GM11168 (cell line): Measurements from ENCODE around the gene FAM110D.

Experiments used
- in situ Hi-C: fragments of 300-500 bp; cut with MboI; formaldehyde crosslinking; loops from one replicate; pipeline ENCODE4 v1.12.0; 2022; ENCODE audit warnings: low sequenced_read_pairs; ENCODE audit not compliant: unreplicated experiment

Gene FAM110D

DNA sequence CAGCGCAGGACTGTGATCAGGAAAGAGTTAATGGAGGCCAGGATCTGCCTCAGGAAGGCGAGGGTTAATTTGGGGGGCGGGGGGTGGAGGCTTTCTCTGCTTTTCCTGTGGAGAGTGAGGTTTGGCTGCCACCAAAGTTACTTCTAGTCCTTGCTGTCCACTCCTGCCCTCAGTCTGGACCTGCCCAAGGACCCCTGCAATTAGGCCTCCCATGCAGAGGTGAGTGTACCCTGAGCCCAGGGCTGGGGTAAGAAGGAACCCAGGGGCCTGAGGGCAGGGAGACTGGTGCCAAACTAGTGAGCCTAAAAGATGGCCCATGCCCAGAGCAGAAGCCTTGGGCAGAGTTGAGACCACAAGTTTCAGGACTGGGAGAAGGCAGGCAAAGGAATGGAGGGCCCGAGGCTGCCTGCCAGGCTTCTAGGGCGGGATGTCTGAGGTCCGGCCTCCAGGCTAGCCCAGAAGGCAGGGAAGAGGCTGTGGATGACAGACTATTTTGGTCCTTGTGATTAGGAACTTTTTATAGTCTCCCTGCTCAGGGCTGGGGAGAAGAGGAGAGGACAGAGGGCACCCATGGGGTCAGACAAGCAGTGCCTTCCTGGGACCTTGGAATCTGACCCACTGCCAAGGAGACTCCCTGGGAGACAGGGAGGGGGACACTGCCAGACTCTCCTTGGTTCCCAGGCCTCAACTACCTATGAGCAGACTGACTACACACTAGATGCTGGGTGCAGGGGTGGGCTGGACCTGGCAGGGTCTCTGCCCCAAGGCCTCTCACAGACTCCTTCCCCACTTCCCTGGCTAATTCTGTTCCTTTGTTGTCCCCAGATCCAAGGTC lies at the start of gene FAM110D:
TSS of gene FAM110D (plus strand) at position 172 of the 835 bp plus-strand sequence. CDS start 2,213 bp downstream, outside the sequence.
- in situ Hi-C loops = no loop called here

DNA sequence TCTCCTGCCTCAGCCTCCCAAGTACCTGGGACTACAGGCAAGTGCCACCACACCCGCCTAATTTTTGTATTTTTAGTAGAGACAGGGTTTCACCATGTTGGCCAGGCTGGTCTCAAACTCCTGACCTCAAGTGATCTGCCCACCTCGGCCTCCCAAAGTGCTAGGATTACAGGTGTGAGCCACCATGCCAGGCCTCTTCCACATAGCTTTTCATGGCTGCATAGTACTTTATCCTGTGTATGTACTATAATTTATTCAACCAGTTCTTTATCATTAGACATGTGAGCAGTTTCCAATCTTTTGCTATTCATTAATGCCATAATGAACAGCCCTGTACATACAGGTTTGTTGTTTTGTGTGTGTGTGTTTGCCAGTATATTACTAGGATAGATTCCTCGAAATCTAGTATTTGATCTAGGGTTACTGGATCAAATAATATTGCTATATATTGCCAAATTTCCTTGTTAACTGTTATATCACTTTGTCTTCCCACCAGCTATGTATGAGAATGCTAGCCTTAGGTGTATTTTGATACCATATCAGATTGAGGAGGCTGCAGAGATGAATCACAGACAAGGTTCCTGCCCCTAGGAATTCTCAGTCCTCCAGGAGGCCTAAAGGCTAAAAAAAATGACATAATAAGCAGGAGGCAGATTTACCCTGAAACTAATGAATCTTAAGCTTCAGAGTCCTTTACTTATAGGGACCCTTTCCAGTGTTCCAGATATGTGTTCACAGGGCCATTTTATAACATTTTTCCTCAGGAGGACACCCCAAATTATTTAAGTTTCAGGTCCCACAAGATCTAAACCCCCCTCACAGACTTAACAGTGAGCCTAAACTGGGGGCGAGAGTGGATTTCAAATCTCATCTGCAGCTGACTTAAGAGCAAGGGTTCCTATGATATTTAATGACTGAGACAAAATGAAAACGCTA lies 49.4 kb upstream of the FAM110D start:
- in situ Hi-C loops = loop anchor here (5.0 kb wide), 1 partner anchor 38 kb away; no protein-coding TSS in a partner anchor

DNA sequence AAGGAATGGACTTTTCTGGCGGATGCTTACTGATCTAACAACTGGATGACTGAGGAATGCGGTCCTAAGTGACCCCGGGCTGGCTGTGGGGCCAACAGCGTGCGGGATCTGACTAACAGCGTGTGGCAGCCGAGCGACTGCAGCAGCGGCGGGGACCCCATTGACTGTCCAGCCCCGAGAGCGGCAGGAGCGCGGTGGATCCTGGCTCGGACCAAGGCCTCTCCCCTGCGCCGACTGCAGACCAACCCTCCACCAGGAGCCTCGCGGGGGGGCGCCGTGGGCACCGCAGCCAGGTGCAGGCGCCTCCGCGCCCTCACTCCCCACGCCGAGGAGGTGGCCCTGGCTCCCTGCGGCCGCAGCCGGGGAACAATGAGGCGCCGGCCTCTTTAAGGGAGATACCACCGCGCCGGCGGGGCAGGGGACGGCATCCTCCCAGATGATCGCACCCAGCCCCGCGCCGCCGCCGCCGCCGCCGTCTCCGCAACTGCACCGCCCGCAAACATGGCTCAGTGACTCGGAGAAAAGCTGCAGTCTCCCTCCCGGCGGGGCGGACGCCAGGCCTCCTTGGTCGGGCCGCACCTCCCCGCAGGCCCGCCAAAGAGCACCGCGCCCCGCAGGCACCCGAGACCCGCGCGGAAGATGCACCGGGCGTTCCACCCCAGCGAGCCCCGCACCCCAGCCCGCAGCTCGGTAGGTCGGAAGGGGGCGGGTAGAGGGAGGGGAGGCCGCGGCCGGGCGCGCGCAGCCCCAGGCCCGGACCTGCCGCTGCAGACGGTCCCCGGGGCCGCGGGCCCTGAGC lies 47.9 kb upstream of the FAM110D start:
- in situ Hi-C loops = no loop called here

DNA sequence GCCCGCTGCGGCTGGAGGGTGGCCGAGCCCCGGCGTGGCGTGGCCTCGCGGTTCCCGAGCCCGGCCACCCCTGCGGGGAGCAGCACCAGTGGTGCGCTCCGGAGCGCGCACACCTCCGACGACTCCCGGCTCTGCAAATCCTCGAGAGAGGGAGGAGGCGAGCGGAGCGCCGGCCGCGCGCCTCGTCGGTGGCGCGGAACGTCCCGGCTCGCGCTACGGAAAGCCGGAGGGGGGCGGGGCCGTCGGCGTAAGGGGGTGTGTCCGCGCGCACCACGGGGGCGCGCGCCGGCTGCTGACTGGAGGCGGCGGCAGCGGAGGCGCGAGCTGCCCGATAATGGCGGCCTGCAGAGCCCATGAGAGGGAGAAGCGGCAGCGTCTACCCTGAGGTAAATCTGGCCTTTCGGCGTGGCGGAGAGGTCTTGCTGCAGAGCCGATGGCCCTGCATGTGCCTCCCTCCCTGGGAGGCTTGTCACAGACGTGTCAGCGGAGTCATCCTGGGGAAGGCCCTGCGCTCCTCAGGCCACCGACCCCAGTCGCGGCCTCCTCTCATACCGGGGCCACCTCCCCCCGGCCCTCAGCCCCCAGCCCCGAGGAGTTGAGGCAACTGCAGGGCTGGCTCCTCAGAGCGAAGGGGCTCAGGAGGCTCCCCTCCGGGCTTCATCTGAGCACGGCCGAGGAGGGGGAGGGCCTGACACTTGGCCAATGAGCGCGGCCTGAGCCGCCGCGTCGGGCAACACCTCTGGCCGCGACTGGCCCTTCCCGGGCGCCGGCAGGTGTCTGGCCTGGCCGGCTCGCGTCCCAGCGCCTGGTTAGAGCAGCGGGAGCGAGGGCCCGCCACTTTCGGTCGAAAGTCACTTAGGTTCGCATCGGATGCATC lies 47.1 kb upstream of the FAM110D start, which contains the start of gene PDIK1L:
TSS of gene PDIK1L (plus strand) at position 295 of the 877 bp plus-strand sequence. CDS start 2,485 bp downstream, outside the sequence.
- in situ Hi-C loops = no loop called here

DNA sequence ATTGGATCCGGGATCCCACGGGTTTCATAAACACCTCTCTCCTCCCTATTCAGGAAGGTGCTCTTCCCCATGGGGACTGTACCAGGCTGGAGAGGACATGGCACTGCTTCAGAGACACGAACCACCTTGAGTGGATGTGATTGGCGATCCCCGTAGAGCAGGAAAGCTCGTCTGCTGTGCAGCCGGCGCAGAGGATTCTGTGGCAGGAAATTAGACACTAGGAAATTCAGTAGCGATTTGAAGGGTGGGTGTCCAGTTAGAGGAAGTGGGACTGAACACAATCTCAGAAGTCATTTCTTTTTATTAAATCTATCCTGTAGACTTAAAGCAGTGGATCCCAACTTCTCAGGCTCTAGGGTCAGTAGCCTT lies 46.5 kb upstream of the FAM110D start:
- in situ Hi-C loops = no loop called here

DNA sequence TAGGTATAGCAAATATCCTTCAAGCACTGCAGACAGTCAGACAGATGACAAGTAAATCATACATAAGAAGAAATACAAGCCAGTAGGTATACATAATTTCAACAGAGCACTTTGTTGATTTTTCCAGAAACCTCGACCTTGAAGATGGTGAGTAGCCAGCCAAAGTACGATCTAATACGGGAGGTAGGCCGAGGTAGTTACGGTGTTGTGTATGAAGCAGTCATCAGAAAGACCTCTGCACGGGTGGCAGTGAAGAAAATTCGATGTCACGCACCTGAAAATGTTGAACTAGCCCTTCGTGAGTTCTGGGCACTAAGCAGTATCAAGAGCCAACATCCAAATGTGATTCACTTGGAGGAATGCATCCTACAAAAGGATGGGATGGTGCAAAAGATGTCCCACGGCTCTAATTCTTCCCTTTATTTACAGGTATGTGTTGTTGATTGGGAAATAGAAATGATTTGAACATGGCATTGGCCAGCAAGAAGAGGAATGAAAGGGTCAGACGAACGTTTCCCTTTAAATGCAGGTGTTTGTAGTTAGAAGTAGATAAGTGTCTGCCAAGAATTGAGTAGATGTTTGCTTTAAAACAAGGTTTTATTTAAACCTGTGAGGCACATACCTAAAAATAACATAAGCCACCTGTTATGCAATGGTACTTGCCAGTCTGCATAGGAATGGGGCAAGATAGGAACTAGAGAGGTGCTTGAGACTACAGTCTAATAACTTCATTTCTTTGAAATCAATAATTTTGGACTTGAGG lies 44.5 kb upstream of the FAM110D start:
- in situ Hi-C loops = no loop called here

DNA sequence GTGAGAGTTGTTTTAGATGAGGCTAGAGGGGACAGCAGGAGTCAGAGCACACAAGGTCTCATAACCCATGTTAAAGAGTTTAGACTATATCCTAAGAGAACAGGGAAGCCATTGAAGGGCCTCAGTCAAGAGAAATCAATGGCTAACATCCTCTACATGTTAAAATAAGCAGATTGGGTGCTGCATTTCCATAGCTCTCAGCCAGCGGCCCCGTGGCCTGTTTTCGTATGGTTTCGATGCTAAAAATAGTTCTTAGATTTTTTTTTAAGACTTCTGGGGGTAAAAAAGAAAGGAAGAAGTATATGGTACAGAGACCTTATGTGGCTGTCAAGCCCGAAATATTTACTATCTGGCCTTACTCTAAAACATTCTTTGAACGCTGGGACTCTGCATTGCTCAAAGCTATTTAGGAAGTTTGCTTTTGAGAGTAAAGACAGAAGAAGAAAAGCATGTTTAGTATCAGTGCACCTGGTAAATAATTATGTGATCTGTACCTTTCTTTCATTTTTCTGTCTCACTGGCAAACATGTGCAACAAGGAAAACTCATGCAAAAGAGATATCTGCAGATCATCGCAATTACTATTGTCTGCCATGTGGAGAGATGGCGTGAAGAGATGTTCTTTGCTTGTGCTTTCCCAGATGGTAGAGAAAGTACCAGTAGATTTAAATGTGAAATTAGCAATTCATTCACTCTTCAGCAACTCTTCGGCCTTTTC lies 38.8 kb upstream of the FAM110D start:
- in situ Hi-C loops = no loop called here

DNA sequence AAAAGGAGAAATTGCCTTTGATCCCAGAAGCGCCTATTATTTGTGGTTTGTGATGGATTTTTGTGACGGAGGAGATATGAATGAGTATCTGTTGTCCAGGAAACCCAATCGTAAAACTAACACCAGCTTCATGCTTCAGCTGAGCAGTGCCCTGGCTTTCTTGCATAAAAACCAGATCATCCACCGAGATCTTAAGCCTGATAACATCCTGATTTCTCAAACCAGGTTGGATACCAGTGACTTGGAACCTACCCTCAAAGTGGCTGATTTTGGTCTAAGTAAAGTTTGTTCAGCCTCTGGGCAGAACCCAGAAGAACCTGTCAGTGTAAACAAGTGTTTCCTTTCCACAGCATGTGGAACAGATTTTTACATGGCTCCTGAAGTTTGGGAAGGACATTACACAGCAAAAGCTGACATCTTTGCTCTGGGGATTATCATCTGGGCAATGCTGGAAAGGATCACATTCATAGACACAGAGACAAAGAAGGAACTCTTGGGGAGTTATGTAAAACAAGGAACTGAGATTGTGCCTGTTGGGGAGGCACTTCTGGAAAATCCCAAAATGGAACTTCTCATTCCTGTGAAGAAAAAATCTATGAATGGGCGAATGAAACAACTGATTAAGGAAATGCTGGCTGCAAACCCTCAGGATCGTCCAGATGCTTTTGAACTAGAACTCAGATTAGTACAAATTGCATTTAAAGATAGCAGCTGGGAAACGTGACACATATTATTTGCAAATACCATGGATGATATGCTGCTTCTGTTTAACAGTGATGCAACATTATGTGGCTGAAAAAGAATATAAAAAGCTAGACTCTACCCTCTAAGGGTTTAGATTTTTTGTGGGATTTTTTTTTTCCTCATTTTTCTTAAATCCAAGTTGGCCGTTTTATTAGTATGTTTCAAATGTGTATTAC lies 36.8 kb upstream of the FAM110D start:
- in situ Hi-C loops = no loop called here

DNA sequence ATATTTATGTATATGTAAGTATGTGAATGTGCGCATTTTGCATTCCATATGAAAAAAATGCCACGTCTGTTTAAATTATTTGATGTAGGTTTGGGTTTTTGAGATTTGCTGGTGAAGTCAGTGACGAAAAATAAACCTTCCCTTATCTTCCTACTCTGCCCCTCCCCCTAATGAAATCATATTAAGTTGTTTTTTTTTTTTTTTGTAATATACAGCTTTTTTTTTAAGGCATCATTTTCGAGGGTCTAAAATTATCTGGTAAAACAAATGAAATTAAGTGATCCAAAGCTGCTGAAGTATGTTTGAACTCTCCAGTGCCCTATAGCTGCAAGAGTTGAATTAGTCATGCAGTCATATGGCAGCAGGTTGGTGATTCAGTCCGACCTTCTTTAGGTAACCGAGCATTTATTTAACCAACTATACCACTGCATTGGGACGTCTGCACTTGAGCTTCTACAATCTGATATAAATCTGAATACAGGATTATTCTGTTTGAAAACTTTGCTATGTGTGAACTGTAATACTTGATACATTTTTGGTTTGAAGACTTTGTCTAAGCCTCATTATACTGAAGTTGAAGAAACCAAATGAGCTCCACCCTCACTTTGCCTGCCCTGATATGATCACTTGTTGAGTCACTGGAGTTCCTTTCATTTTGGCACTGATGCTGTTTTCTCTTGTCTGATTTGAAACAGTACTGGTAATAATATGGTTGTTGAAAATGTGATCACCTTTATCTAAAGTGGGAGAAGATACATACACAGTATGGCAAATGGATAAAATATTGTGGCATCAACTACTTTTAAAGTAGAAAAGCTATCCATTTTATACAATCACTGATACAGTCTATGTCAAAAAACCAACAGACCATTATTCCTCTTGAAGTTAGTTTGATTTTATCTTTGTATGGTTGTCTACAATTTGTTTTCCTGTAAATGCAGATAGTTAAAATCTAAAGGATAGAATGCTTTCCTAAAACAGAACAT lies 35.6 kb upstream of the FAM110D start:
- in situ Hi-C loops = no loop called here

DNA sequence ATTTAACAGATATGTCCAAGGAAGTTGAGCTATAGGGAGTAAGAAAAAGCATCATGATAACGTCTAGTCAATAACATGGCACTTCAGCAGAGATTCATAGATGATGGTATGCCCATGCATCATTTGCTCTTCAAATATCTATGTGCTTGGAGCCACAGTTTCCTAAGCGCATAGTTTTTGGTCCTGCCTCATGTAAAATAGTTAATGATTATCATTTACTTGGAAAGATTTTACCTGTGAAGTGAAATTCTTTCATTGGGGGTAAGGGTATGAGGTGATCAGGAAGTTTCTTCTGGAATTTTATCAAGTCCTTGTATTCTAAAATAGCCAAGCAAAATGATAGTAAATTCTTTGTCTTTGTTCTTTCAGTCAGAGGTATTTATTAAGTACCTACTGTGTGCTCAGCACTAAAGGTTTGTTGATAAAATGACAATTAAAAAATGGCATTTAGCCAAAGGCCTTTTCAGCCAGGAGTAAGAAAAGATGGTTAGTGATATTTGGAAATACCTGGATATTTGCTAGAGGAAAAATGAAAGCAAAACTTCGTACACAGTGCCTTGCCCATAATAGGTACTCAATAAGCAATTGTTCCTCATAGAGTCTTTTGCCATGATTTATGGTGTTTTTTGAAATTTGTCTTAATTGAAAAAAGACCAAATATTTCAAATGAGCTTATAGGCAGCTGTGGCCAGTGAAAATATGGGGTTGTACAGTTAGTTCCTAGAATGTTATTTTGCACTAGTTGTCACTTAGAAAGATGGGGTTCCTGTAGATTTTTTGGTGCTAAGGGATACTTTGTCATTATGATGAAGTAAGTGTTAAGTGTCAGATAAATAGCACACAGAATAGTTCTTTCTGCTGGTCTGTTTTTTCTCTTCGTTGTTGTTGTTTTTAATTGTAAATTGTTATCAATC lies 34.2 kb upstream of the FAM110D start:
- in situ Hi-C loops = no loop called here

DNA sequence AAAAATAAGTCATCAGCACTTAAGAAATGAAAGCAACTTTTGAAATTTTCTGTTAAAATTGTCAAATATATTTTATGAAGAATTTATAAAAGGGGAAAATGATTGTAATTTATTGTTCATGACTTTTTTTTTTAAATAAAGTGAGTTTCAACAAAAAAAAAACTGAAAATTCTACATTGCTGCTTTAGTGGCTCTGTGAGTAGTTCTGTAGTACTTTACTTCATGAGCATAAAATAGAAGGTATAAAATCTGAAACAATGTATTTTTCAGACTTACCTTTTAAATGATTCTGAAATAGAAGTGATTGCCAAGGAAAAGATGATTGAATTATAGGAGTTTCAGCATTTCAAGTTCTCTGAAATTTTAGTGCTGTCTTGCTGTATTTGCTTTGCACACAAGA lies 33.5 kb upstream of the FAM110D start:
- in situ Hi-C loops = no loop called here

DNA sequence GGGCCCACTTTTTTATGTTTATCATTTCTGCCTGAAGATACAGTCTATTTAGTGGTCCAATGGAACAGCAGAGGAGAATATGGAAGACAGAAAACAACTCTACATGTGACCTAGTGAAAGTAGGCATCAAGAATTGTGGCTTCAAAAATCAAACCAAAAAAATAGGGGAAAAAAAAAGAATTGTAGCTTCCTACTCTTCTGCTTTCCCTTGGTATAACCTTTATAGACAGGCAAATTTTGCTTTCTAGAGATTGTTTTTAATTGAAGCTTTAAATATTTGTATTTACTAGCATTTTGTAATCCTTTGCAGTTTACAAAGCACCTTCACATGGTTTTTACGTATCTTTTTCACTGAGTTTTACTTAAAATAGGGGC lies 32.9 kb upstream of the FAM110D start:
- in situ Hi-C loops = no loop called here

DNA sequence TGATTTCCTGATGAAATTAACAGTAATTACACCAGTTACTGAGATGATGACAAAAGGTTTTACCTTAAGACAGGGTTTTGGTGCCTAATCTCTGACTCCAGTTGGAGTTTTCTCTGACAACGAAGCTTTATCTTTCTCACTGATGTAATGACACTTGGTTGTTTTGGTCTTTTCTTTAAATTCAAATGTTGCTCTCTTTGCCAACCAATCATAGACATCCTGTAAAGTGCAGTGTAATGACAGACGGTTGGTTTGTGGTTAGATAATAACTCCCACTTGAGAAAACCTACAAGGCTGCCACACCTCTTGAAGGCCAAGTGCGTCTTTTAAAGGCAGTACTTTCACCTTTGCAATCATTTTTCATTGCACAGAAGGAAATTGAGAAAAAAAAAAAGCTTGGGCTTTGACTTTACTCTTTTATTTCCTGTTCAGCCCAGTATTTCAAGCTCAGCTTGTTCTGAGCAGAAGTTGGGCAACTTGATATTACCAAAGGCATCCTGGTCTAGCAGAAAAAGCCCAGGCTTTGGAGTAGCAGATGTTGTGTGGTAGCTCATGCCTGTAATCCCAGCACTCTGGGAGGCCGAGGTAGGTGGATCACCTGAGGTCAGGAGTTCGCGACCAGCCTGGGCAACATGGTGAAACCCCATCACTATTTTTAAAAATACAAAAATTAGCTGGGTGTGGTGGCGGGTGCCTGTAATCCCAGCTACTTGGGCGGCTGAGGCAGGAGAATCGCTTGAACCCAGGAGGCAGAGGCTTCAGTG lies 32.4 kb upstream of the FAM110D start:
- in situ Hi-C loops = no loop called here
